Measurements from ENCODE around the gene PNRC2. TPM values are rescaled to one million over a fixed set of nuclear protein-coding genes. Genes with fewer than 3 reads are reported as not detected.

Gene PNRC2
- total and polyA plus RNA-seq, 2 of the 13 experiments (the other 11 are each of a cell fraction or from before 2014, with no cell fraction given): 74.9 to 97.5 TPM

GRCh38 chr1:23959461-23960290 lies at the start of gene PNRC2 (continued):
- no peak for TF ChIP-seq REST (IDR thresholded peaks at IDR 0.05; ENCODE audit: borderline replicate concordance in 1 of 2, low read depth in 1 of 2, low read length in 2 of 2)
- peak; percentile 99 for TF ChIP-seq RFX5 (IDR thresholded peaks at IDR 0.05; ENCODE audit: low read depth, low read length)
- no peak; the same call in 1 of the 2 replicates for TF ChIP-seq STAG1 (CRISPR knock-in tag; IDR thresholded peaks at IDR 0.05)
- no peak for TF ChIP-seq ZNF326 (CRISPR knock-in tag; IDR thresholded peaks at IDR 0.05; ENCODE audit: borderline replicate concordance)
- no peak for TF ChIP-seq ZNF775 (CRISPR knock-in tag; IDR thresholded peaks at IDR 0.05; ENCODE audit: borderline replicate concordance)
- TF ChIP-seq ZNF484 (CRISPR knock-in tag; IDR thresholded peaks at IDR 0.05; ENCODE audit: borderline replicate concordance, low read depth): no peak
- TF ChIP-seq, protein P1, sequence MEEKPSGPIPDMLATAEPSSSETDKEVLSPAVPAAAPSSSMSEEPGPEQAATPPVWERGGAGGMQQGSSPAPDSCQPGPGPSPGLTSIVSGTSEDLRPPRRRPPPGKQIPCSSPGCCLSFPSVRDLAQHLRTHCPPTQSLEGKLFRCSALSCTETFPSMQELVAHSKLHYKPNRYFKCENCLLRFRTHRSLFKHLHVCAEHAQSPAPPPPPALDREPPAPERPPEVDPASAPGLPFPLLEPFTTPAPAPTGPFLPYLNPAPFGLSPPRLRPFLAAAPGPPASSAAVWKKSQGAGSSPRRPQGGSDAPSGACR (CRISPR knock-in tag; IDR thresholded peaks at IDR 0.05): no peak; the same call in 1 of the 2 replicates
- TF ChIP-seq ZNF546 (CRISPR knock-in tag; conservative IDR thresholded peaks at IDR 0.05): peak; percentile 54; the same call in 1 of the 2 replicates
- peak; percentile 91 for TF ChIP-seq TSC22D2 (CRISPR knock-in tag; IDR thresholded peaks at IDR 0.05; ENCODE audit: borderline replicate concordance)
- TF ChIP-seq RBM22 (optimal IDR thresholded peaks at IDR 0.05; ENCODE audit: low read length): no peak
- TF ChIP-seq GMEB1 (CRISPR knock-in tag; IDR thresholded peaks at IDR 0.05; ENCODE audit: borderline replicate concordance): no peak
- no peak for TF ChIP-seq SMARCE1 (IDR thresholded peaks at IDR 0.05; ENCODE audit: borderline replicate concordance)
- 0 out of 2 replicates have a peak, but pooled peaks have one; percentile 48 for TF ChIP-seq ZNF225 (CRISPR knock-in tag; IDR thresholded peaks at IDR 0.05)
- peak; percentile 92; the same call in 1 of the 2 replicates for TF ChIP-seq NFRKB (IDR thresholded peaks at IDR 0.05)
- TF ChIP-seq ZNF720 (CRISPR knock-in tag; IDR thresholded peaks at IDR 0.05): no peak
- TF ChIP-seq TCF7L2 (IDR thresholded peaks at IDR 0.05; ENCODE audit: low read depth, low read length): no peak
- TF ChIP-seq, protein P2, sequence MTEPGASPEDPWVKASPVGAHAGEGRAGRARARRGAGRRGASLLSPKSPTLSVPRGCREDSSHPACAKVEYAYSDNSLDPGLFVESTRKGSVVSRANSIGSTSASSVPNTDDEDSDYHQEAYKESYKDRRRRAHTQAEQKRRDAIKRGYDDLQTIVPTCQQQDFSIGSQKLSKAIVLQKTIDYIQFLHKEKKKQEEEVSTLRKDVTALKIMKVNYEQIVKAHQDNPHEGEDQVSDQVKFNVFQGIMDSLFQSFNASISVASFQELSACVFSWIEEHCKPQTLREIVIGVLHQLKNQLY (CRISPR knock-in tag; IDR thresholded peaks at IDR 0.05): no peak
- TF ChIP-seq CCAR2 (optimal IDR thresholded peaks at IDR 0.05; ENCODE audit: low read depth, low read length): no peak
- TF ChIP-seq ZNF589 (CRISPR knock-in tag; conservative IDR thresholded peaks at IDR 0.05): 0 out of 2 replicates have a peak, but pooled peaks have one; percentile 65
- TF ChIP-seq, protein P3, sequence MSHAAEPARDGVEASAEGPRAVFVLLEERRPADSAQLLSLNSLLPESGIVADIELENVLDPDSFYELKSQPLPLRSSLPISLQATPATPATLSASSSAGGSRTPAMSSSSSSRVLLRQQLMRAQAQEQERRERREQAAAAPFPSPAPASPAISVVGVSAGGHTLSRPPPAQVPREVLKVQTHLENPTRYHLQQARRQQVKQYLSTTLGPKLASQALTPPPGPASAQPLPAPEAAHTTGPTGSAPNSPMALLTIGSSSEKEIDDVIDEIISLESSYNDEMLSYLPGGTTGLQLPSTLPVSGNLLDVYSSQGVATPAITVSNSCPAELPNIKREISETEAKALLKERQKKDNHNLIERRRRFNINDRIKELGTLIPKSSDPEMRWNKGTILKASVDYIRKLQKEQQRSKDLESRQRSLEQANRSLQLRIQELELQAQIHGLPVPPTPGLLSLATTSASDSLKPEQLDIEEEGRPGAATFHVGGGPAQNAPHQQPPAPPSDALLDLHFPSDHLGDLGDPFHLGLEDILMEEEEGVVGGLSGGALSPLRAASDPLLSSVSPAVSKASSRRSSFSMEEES (CRISPR knock-in tag; IDR thresholded peaks at IDR 0.05): peak; percentile 68
